ENCODE results near the gene NT5DC2.

DNA sequence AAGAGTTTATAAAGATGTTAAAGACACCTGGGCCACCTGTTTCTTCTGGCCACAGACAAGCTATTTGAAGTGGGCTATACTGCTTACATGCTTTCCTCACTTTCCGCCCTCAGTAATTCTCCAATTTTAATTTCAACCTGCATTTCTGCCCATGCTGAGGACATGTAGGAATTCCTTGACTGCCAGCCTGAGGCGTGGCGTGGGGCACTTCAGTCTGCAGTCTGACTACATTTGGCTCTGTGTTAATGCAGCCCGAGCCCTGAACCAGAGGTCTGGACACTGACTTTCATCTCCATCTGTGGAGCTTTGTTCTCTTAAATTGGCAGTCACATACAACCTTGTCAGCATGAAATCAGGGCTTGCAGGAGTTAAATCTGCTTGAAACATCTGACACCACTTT is 11.3 kb upstream of the NT5DC2 start:
- TF ChIP-seq EZH2 (IDR thresholded peaks at IDR 0.05; ENCODE audit: insufficient read depth, poor library complexity, severe bottlenecking) (no peak), EZH2phosphoT487 (IDR thresholded peaks at IDR 0.05; ENCODE audit: insufficient read depth, low read depth) (no peak)
